Heart left ventricle (tissue), 16 donors: Measurements from ENCODE around the gene RAB40A. TPM values are rescaled to one million over a fixed set of nuclear protein-coding genes. Genes with fewer than 3 reads are reported as not detected.
"Not testable (repeated sequence)": the region's sequence is repeated elsewhere in the genome, so short reads cannot be mapped to it uniquely, and the experiment has no call there.

ENCODE experiments used
- ATAC-seq, 4 donors: fragments of 200-7000 bp; cut with Tn5 transposase; one replicate each; pipeline ENCODE4 v1.9.1; 2020 to 2022; ENCODE audit warnings: moderate library complexity in 4 of 4, mild to moderate bottlenecking in 3 of 4, moderate number of reproducible peaks in 1 of 4
- DNase-seq, 5 donors: peaks; one replicate each; pipeline ENCODE4 v3.0.0-alpha.2; 2020
- H3K27ac ChIP-seq, 12 donors: fragments of 200-600 bp; sonication (generic) in 4 of 12; one replicate each; pipeline versions ENCODE4 v1.5.0 to v1.8.0; 2016 to 2022; ENCODE audit warnings: mild to moderate bottlenecking in 2 of 12
- H3K27me3 ChIP-seq, 9 donors: fragments of 200-600 bp; sonication (generic) in 2 of 9; one replicate each; pipeline versions ENCODE4 v1.5.1 to v1.8.0; 2016 to 2022; ENCODE audit warnings: mild to moderate bottlenecking in 3 of 9
- H3K36me3 ChIP-seq, 9 donors: fragments of 200-600 bp; sonication (generic) in 2 of 9; one replicate each; pipeline versions ENCODE4 v1.5.0 to v1.8.0; 2018 to 2022; ENCODE audit warnings: mild to moderate bottlenecking in 2 of 9
- H3K4me1 ChIP-seq, 12 donors: fragments of 200-600 bp; sonication (generic) in 4 of 12; one replicate each; pipeline versions ENCODE4 v1.5.0 to v1.8.0; 2016 to 2022; ENCODE audit warnings: mild to moderate bottlenecking in 3 of 12
- H3K4me3 ChIP-seq, 12 donors: fragments of 200-600 bp; sonication (generic) in 4 of 12; one replicate each; pipeline versions ENCODE4 v1.5.0 to v1.8.0; 2017 to 2022; ENCODE audit warnings: mild to moderate bottlenecking in 9 of 12, moderate library complexity in 4 of 12
- H3K9me3 ChIP-seq, 12 donors: fragments of 200-600 bp; sonication (generic) in 4 of 12; one replicate each; pipeline versions ENCODE4 v1.5.0 to v1.8.0; 2016 to 2022; ENCODE audit warnings: mild to moderate bottlenecking in 1 of 12
- CTCF ChIP-seq, 12 donors: fragments of 200-600 bp; sonication (generic) in 4 of 12; IDR thresholded peaks; one replicate each; pipeline versions ENCODE4 v1.5.0 to v1.8.0; 2018 to 2022; ENCODE audit warnings: antibody characterized with exemption in 12 of 12, mild to moderate bottlenecking in 5 of 12
- POLR2A ChIP-seq, 2 donors: fragments of 450-650 bp; IDR thresholded peaks; one replicate each; pipeline ENCODE4 v1.6.1; 2017; ENCODE audit warnings: antibody characterized with exemption in 2 of 2, mild to moderate bottlenecking in 2 of 2, moderate library complexity in 2 of 2
- WGBS, 4 donors: extraction: QIAGEN DNeasy Blood & Tissue Kit in 2 of 4; methylation state at CpG; one replicate each; pipeline versions ENCODE4 v1.1.5 to v1.1.7; 2013 to 2018; 5-methylcytosine and 5-hydroxymethylcytosine counted together
- intact Hi-C, 10 donors: fragments of 100-400 bp; cut with DNase I; formaldehyde crosslinking; loops; one replicate each; pipeline versions ENCODE4 v1.11.1 to v1.14.2; 2022
- polyA plus RNA-seq, 2 donors: library from polyadenylated mRNA; stranded (reverse); fragments of 200-250 nt; gene quantifications; one replicate each; pipeline ENCODE4 v1.2.3, GENCODE V29; 2013
- total RNA-seq, 9 donors: library from RNA; depleted of rRNA in 2 of 9; stranded (reverse); fragments of >200 nt in 2 of 9; fragmentation: NEBNext Ultra II Directional in 3 of 9; extraction: Animal tissue kit (Norgen Biotek cat#: 25700) in 3 of 9; gene quantifications; one replicate each; pipeline versions ENCODE4 v1.1.0 to v1.2.4, GENCODE V29; 2016 to 2023
- donor health status: ischemic (EF 13 %, LVEDD 7.1; RV severe dilation, severe dysfunction).
- donor health status: healthy with polysubstance abuse.
- donor health status: DM: no; HTN: yes; CAD: no.
- donor health status: DM: no; HTN: no; CAD: no.
- donor health status: ischemic (EF 25% LVEDD 6.9; RV normal size, moderate dysfunction).
- donor health status: ischemic (EF 25% LVEDD 5.7; RV mildly dilated, moderate dysfunction).
- donor health status: healthy.
- donor health status: DM: yes; HTN: yes; CAD: no.
- donor health status: ischemic (EF 35%, LVEDD 5.7; RV mildly dilated, moderate dysfunction).
- donor health status: nonischemic (EF 11% LVEDD 7.7; RV severe dilation, severe dysfunction).
- donor health status: DM: yes; HTN: yes; CAD: no.
- donor health status: PGD.
- donor health status: ischemic (EF 29% LVEDD 5.4; RV normal size, mild dysfunction).
- donor health status: nonischemic (EF 23%, LVEDD 6.1; RV moderate dilation, normal function).

RAB40A gene
- total and polyA plus RNA-seq, 11 donors = 0.11 to 0.43 (median 0.13) TPM; not detected in 6

DNA sequence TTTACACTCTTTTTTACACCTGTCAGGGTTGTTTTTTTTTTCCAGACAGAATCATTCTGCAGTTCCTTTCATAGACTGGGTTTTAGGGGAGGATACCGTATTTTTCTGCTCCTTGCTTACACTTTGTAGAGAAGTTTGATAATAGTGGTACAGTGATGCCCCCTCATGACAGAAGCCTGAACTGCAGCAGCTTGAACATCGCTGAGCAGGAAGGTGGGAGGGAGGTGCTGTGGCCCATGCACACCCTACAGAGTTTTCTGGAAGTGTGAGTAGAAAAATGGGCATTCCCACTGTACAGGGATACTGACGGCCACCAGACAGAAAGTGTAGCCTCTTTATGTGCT, 54.5 kb downstream of the RAB40A start:
- intact Hi-C loops = loop anchor here (1.0 to 10.0 kb wide), 7 partner anchors 120 to 254 kb away; partner anchors contain the start of gene BEX4 (in 1 of the 10)
- peak in 3 of 4 donors; percentile 90 to 96 (median 91) for ATAC-seq
- TF ChIP-seq CTCF (IDR thresholded peaks at IDR 0.05) (peak; percentile 49 to 78 (median 68)), POLR2A (IDR thresholded peaks at IDR 0.05) (no peak)

DNA sequence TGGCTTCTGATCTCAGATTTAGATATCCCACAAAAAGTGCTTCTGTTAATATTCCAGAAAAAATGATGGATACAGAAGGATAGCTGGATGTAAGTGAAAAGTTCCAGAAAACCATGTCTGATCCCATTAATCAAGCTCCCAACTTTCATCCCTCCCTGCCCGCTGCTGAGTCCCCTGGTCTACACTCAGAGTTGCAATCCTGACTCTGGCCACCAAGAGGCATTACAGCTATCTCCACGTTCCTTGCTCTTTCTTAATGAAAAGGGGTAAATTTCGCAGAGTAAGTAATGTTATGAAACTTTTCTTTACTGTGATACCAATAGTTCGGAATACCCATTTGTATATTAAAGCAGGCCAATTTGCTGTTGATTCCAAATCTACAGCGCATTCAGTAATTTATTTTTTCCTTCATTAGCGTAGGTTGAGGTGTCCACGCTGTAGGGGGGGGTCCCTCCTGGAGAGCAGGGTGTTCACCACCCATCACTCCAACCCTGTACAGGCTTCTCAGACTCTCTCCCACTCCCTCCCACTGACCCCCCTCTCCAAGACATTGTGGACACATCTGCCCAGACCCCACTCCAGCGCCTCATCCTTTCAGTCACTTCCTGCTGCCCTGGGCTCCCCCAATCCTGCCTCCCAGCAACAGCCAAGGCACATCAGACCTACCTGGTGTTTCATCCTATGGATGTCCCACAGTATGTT, 55.1 kb downstream of the RAB40A start:
- TF ChIP-seq CTCF (IDR thresholded peaks at IDR 0.05) (peak in 6 of 12 donors; percentile 16 to 40 (median 18)), POLR2A (IDR thresholded peaks at IDR 0.05) (no peak)
- H3K27me3 ChIP-seq = peaks cover 0 to 10% (median 0%) of the 10 kb centered on the region in 9 donors
- DNase-seq (peak in 2 of 5 donors; percentile 4 to 17), ATAC-seq (peak in 3 of 4 donors; percentile 44 to 71 (median 53))
- H3K36me3 ChIP-seq = no peaks in the 10 kb centered on the region
- no peaks in the 10 kb centered on the region for H3K4me1 ChIP-seq
- H3K9me3 ChIP-seq = peaks cover 0 to 6% (median 0%) of the 10 kb centered on the region in 12 donors
- intact Hi-C loops = loop anchor here in 9 of 10 donors (1.0 to 10.0 kb wide), 6 partner anchors 119 to 253 kb away; partner anchors contain the start of gene BEX4 (in 1 of the 9)
- H3K4me3 ChIP-seq = peak overlapping the region in 10 of 12 donors; percentile 15 to 55 (median 36)
- no peak overlapping the region for H3K27ac ChIP-seq
- WGBS, 4 donors = 30 to 46% (median 32%) methylated on average over 8 of the region's 8 CpGs

More for the DNA sequence above, 54.5 kb downstream of the RAB40A start:
- H3K27me3 ChIP-seq = peaks cover 0 to 10% (median 0%) of the 10 kb centered on the region in 9 donors
- no peaks in the 10 kb centered on the region for H3K36me3 ChIP-seq
- no peaks in the 10 kb centered on the region for H3K4me1 ChIP-seq
- H3K27ac ChIP-seq = no peak overlapping the region
- peaks cover 0 to 6% (median 0%) of the 10 kb centered on the region in 12 donors for H3K9me3 ChIP-seq
- DNase-seq = peak in 3 of 5 donors; percentile 41 to 59 (median 52)
- WGBS, 4 donors = 0 to 10% (median 3%) methylated on average over 3 of the region's 3 CpGs
- H3K4me3 ChIP-seq = peak overlapping the region in 10 of 12 donors; percentile 15 to 55 (median 36)

GRCh38 chrX:103461156-103461555, 58.1 kb downstream of the RAB40A start:
- no peak for DNase-seq
- no peaks in the 10 kb centered on the region for H3K36me3 ChIP-seq
- no peak overlapping the region for H3K27ac ChIP-seq
- H3K4me1 ChIP-seq = no peaks in the 10 kb centered on the region
- ATAC-seq = no peak
- intact Hi-C loops = loop anchor here in 4 of 10 donors (5.0 to 10.0 kb wide), 2 partner anchors 246 to 249 kb away; partner anchors contain the start of gene BEX4 (in 1 of the 4)
- H3K27me3 ChIP-seq = peaks cover 0 to 7% (median 0%) of the 10 kb centered on the region in 9 donors
- TF ChIP-seq CTCF (IDR thresholded peaks at IDR 0.05) = no peak
- TF ChIP-seq POLR2A (IDR thresholded peaks at IDR 0.05) = no peak
- peaks cover 0 to 6% (median 0%) of the 10 kb centered on the region in 12 donors for H3K9me3 ChIP-seq
- 96 to 100% (median 97%) methylated on average over 1 of the region's 1 CpG for WGBS, 4 donors
- H3K4me3 ChIP-seq = no peak overlapping the region

GRCh38 chrX:103460001-103460755, 59.1 kb downstream of the RAB40A start:
- H3K9me3 ChIP-seq, H3K27me3 ChIP-seq, DNase-seq, ATAC-seq, H3K27ac ChIP-seq, H3K4me1 ChIP-seq, H3K36me3 ChIP-seq, H3K4me3 ChIP-seq: not testable (repeated sequence)
- 87 to 95% (median 92%) methylated on average over 12 to 15 of the region's 15 CpGs for WGBS, 4 donors
- intact Hi-C loops = loop anchor here in 4 of 10 donors (5.0 to 10.0 kb wide), 2 partner anchors 245 to 248 kb away; partner anchors contain the start of gene BEX4 (in 1 of the 4)
